NCI-H187 (cell line): ENCODE data around the gene CDKAL1.
A peak's percentile ranks its signal among the peaks of the same experiment; 100 is the strongest.
"Not testable (repeated sequence)": the region's sequence is repeated elsewhere in the genome, so short reads cannot be mapped to it uniquely, and the experiment has no call there.

Experiments used
- DNase-seq, 2 experiments: peaks; one replicate each; lab custom pipeline; 2025; lab: John Stamatoyannopoulos, UW

The CDKAL1 gene

GRCh38 chr6:20534295-20535262, at the start of gene CDKAL1:
CDKAL1 (plus strand) TSS chr6:20534457; CDS start chr6:20546351, 11,894 bp downstream.
- DNase-seq = peak; percentile 60 to 76

DNA sequence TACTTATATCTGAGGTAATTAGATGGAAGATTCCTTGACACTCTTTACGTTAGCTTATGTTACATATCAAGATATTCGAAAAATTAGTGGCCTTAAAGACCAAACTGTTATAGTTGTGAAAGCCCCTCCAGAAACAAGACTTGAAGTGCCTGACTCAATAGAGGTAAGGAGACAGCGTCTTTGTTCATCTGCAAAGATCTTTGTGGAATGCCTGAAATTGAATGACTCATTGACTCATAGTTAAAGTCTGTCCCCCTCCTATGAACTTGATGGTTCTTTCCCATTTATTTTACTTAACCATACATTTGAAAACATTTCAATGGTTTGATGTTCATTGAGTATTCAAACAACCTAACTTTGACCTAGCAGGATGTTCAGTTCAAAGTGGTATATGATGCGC, 47.6 kb upstream of the CDKAL1 start:
- no peak for DNase-seq

DNA sequence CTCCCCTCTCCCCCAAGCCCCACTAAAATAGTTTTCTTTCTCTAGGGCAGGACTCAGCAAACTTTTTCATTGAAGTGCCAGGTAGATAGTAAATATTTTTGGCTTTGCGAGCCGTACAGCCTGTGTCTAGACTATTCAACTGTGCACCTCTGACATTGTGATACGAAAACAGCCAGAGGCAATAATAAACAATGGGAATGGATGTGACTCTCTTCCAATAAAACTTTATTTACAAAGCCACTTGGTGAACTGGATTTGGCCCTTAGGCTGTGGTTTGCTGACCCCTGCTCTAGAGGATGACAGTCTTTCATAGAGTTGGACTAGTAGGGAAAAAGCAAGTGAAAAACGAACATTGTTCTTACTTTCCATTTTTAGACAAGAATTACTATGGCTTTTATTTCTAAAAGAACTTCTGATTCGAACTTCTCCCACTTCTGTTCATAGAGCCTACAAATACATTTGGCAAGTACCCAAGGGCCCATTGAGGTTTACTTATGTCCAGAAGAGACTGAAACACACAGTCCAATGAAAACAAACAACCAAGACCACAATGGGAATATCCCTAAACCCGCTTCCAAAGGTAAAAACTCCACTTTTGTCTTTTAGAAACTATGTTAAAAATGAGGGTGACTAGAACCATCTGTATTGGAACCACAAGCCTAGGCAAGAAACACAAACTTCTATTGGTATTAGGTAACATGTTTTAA, 46.4 kb upstream of the CDKAL1 start:
- DNase-seq = no peak

GRCh38 chr6:20490591-20490990, 43.7 kb upstream of the CDKAL1 start:
- DNase-seq = no peak

DNA sequence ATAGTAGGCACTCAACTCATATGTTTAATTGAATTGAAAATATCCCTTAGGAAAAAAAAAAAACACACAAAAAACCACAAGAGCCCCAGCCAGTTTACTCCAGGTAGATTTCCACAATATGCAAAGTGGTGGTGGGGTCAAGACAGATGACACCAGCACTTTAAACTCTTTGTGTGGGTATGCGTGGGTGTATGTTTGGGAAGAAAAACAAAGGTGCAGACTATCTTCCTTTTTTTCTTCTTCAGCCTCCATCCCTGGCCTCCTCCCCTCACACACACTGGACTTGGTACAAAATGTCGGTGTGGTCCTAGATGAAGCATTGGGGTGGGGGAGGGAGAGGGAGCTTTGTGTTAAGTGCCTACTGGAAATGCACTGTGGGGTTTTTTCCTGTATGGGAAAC, 42.2 kb upstream of the CDKAL1 start:
- no peak for DNase-seq

DNA sequence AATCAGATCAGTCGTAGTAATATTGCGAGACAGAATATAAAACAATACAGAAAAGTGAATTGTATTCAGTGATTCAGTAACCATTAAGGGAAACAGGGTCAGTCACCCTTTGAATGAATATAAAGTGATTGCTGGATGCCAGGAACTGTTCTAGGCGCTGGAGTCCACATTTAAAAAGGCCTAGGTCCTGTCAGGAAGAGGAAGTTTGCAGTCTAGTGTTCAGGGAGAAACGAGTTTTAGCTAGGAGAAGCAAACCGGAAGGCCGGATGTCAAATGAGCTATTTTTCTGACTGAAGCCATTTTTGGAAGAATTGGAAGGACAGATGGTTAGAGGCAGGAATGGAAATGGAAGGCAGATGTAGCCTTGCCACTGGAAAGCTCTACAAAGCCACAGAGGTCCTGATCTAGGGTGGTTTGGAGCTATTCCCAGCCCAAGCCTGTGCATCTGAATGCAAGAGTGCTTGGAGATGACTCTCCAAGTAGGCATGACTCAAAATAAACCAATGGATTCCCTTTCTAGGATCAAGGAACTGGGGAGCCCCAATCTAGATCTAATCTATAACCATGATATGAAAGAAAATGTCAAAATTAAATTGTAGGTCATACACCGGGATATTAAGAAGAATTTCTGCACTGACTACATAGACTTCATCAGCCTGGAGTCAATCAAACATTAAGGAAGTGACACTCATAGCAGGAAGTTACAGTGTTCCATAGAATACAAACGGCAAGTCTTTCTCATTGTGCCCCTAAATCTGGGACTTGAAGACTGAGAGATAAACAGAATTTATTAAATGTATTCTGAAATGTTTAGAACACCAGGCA, 36.8 kb upstream of the CDKAL1 start:
- DNase-seq = no peak

DNA sequence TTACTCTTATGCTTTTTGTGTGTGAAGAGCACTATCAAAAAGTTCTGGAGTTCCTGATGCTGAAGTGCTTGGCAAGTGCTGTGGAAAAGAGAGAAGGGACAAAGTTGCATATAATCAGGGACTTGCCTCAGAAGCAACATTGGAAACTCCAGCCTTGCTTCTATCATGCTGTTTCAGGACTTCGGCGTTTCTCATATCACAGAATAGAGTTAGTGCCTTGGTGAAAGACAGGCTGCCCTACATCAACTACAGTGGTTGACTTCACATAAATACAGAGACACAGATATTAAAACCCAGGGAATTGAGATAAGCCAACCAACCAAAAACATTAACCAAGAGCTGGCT, 36.2 kb upstream of the CDKAL1 start:
- no peak for DNase-seq

GRCh38 chr6:20509212-20509611, 25.0 kb upstream of the CDKAL1 start:
- DNase-seq = no peak

DNA sequence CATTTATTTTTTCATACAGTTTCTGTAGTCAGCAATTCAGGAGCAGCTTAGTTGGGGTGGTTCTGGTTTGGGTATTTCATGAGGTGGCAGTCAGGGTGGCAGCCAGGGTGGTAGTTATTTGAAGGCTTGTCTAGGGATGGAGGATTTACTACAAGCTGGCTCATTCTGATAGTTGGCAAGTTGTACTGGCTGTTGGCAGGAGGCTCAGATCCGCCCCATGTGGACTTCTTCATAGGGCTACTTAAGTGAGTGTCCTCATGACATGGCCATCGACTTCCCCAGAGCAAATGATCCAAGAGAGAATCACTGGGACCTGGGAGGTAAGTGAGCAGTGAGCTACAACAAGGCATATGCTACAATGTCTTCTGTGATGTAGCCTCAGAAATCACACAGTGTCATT, 22.4 kb upstream of the CDKAL1 start:
- no peak for DNase-seq

DNA sequence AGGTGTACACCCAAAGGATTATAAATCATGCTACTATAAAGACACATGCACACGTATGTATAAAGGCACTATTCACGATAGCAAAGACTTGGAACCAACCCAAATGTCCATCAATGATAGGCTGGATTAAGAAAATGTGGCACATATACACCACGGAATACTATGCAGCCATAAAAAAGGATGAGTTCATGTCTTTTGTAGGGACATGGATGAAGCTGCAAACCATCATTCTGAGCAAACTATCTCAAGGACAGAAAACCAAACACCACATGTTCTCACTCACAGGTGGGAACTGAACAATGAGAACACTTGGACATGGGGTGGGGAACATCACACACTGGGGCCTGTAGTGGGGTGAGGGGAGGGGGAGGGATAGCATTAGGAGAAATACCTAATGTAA, 9.0 kb upstream of the CDKAL1 start:
- DNase-seq = not testable (repeated sequence)

DNA sequence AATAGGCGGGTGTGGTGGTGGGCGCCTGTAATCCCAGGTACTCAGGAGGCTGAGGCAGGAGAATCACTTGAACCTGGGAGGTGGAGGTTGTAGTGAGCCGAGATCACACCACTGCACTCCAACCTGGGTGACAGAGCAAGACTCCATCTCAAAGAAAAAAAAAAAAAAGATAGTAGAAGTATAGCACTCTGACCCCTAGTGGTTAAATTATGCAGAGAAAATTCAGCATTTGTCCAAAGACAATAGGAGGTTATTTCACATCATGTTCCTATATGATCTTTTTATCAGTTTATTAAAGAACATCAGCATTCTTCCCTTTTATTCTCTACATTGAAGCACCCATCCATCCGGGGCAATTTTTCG, 5.2 kb upstream of the CDKAL1 start:
- DNase-seq = not testable (repeated sequence)

GRCh38 chr6:20532881-20533280, 1.4 kb upstream of the CDKAL1 start:
- no peak for DNase-seq

DNA sequence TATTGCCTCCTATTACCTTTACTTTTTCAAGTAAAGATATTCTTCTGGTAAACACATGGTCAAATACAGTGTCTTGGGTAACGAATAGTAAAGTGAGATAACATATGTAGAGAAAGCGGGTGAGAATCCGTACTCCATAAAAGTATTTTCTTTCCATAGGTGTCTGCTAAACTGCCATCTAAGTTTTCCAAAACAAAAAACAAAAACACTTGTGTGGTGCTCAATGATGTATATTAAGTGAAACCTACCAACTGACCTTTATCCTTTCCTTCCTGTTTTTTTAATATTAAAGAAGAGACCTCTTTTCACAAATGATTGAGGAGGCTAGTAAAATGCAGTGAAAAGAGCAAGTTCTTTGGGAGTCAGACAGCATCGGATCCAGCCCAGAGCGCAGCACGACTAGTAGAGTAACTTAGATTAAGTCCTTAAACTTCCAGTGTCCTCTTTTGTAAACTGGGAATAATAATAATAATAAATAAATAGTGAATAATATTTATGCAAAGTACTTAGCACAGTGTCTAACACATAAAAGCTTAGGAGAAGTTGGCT, 437 bp upstream of the CDKAL1 start:
- no peak for DNase-seq

- DNase-seq = no peak
Measured at GRCh38 chr6:20538131-20538662, 3.9 kb downstream of the CDKAL1 start.

DNA sequence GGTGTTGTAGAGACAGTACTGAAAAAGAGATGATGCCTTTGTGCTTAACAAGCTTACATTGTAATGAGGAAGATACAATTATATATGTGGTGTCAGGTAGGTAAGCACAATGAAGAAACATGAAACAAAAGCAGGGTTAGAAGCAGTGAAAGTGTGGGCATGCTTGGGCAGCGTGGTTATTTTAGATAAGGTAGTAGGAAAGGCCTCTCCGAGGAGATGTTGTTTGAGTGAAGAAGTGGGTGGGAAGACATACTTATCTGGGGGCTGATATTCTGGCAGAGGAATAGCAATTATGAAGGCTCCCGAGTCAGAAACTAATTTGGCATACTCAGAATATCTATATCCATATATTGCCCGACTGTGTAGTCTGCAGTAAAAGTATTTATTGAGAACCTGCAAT, 4.7 kb downstream of the CDKAL1 start:
- DNase-seq = no peak

DNA sequence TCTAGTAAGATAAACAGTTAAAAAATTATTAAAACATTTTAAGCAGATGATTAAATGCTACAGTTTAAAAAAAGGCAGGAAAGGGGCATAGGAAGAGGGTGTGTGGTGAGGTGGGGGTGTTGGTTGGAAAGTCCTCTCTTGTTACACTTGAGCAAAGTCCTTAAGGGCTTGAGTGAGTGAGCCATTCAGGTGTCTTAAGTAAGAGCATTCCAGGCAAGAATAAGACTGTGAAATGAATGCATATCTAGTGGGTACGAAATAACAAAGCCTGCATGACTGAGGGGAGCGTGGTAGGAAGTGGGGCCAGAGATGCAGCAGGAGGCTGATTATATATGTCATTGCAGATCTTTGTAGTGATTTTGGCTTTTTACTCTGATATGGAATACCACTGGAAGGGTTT, 5.1 kb downstream of the CDKAL1 start:
- DNase-seq = no peak

GRCh38 chr6:20540683-20541082, 6.4 kb downstream of the CDKAL1 start:
- no peak for DNase-seq

- DNase-seq = no peak
Measured at GRCh38 chr6:20541382-20541781, 7.1 kb downstream of the CDKAL1 start.

- no peak for DNase-seq
Measured at GRCh38 chr6:20542927-20543602, 8.8 kb downstream of the CDKAL1 start.

DNA sequence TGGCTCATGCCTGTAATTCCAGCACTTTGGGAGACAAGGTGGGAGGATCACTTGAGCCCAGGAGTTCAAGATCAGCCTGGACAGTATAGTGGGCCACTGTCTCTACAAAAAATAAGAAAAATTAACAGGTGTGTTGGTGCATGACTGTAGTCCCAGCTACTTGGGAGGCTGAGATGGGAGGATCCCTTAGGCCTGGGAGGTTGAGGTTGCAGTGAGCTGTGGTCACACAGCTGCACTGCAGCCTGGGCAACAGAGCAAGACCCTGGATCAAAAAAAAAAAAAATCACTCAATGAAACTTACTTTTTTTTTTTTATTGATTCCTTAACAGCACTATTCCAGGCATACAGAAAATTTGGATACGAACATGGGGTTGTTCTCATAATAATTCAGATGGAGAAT, 14.0 kb downstream of the CDKAL1 start:
- no peak for DNase-seq

- DNase-seq = not testable (repeated sequence)
Measured at GRCh38 chr6:20549398-20549797, 15.1 kb downstream of the CDKAL1 start.
